Retinal pigment epithelial cell (primary cell): ENCODE results near the gene DAZAP2.
"Not testable (repeated sequence)": the region's sequence is repeated elsewhere in the genome, so short reads cannot be mapped to it uniquely, and the experiment has no call there.

Experiments
- DNase-seq: peaks from one replicate; pipeline ENCODE4 v3.0.0-alpha.2; 2010; ENCODE audit warnings: low read depth
- H3K4me3 ChIP-seq: 2 replicates; pipeline ENCODE4 v1.5.1; 2011; ENCODE audit warnings: mild to moderate bottlenecking, low read length, control low read depth, moderate library complexity
- CTCF ChIP-seq: conservative IDR thresholded peaks from 2 replicates; pipeline ENCODE4 v1.5.1; 2011; ENCODE audit warnings: low read depth, low read length, control low read depth, inconsistent platforms

Gene DAZAP2

GRCh38 chr12:51247523-51248206 lies 9.0 kb downstream of the DAZAP2 start:
- no peak for DNase-seq

GRCh38 chr12:51253276-51253675 lies 14.7 kb downstream of the DAZAP2 start:
- no peak for TF ChIP-seq CTCF
- H3K4me3 ChIP-seq, result no peak overlapping the region
- DNase-seq, result no peak

More at GRCh38 chr12:51247523-51248206, 9.0 kb downstream of the DAZAP2 start:
- TF ChIP-seq CTCF, result no peak
- no peak overlapping the region for H3K4me3 ChIP-seq

- DNase-seq, result no peak
- TF ChIP-seq CTCF, result no peak
- no peak overlapping the region for H3K4me3 ChIP-seq
Measured at GRCh38 chr12:51254536-51254935, 15.9 kb downstream of the DAZAP2 start.

GRCh38 chr12:51259600-51259999 lies 21.0 kb downstream of the DAZAP2 start:
- not testable (repeated sequence) for H3K4me3 ChIP-seq, DNase-seq

- no peak for DNase-seq
- H3K4me3 ChIP-seq, result no peak overlapping the region
- TF ChIP-seq CTCF, result peak; percentile 47
Measured at GRCh38 chr12:51262758-51263177, 24.1 kb downstream of the DAZAP2 start.

- no peak for DNase-seq
- no peak overlapping the region for H3K4me3 ChIP-seq
Measured at GRCh38 chr12:51263341-51263740, 24.7 kb downstream of the DAZAP2 start.

GRCh38 chr12:51264297-51264696 lies 25.7 kb downstream of the DAZAP2 start:
- TF ChIP-seq CTCF, result no peak
- H3K4me3 ChIP-seq, result no peak overlapping the region
- no peak for DNase-seq

More at GRCh38 chr12:51263341-51263740, 24.7 kb downstream of the DAZAP2 start:
- TF ChIP-seq CTCF, result no peak
